WTC11 (cell line): ENCODE measurements around the gene VWA8. TPM values are rescaled to one million over a fixed set of nuclear protein-coding genes. Genes with fewer than 3 reads are reported as not detected.

ENCODE experiments used
- ATAC-seq: fragments of 200-7000 bp; cut with Tn5 transposase; 2 replicates; pipeline ENCODE4 v1.10.0; 2021; ENCODE audit warnings: mild to moderate bottlenecking, moderate library complexity
- CTCF ChIA-PET: fragments of 300-600 bp; sonication (Branson Sonifier 250); formaldehyde crosslinking; loops from one replicate; lab custom pipeline; 2021; ENCODE audit warnings: antibody characterized with exemption; lab: Charles Lee
- POLR2A ChIA-PET: fragments of 350-600 bp; sonication (Branson Sonifier 250); formaldehyde crosslinking; loops from one replicate; lab custom pipeline; 2021; ENCODE audit warnings: antibody characterized with exemption; lab: Charles Lee
- DNase-seq: peaks from one replicate; pipeline ENCODE4 v3.0.0; 2021; ENCODE audit warnings: low spot score
- H3K27ac Mint-ChIP-seq: 2 replicates; pipeline ENCODE4 v1.8.0; 2021; ENCODE audit warnings: mixed read lengths
- H3K27me3 Mint-ChIP-seq: 2 replicates; pipeline ENCODE4 v1.8.0; 2021; ENCODE audit warnings: low read depth, mild to moderate bottlenecking, moderate library complexity, mixed read lengths
- H3K36me3 Mint-ChIP-seq: 2 replicates; pipeline ENCODE4 v1.8.0; 2021; ENCODE audit warnings: mixed read lengths
- H3K4me1 Mint-ChIP-seq: 2 replicates; pipeline ENCODE4 v1.8.0; 2022; ENCODE audit warnings: mixed read lengths
- H3K4me3 Mint-ChIP-seq: 2 replicates; pipeline ENCODE4 v1.8.0; 2021; ENCODE audit warnings: mild to moderate bottlenecking, moderate library complexity, mixed read lengths
- H3K9me3 Mint-ChIP-seq: 2 replicates; pipeline ENCODE4 v1.8.0; 2021; ENCODE audit warnings: mixed read lengths
- GABPB1 ChIP-seq: sonication (generic); formaldehyde crosslinking; IDR thresholded peaks from 2 replicates; pipeline ENCODE4 v1.8.1; 2023; ENCODE audit warnings: mild to moderate bottlenecking, missing genetic modification reagents
- HMGA2 ChIP-seq: fragments of 250-450 bp; sonication (Bioruptor Pico); IDR thresholded peaks from 2 replicates; pipeline ENCODE4 v1.4.0; 2021; ENCODE audit warnings: mild to moderate bottlenecking, moderate library complexity
- JUN ChIP-seq: sonication (generic); formaldehyde crosslinking; IDR thresholded peaks from 2 replicates; pipeline ENCODE4 v1.8.0; 2023; ENCODE audit warnings: mild to moderate bottlenecking, missing genetic modification reagents
- MXD4 ChIP-seq: fragments of 250-450 bp; sonication (Bioruptor Pico); IDR thresholded peaks from 2 replicates; pipeline ENCODE4 v1.8.0; 2021; ENCODE audit warnings: mild to moderate bottlenecking, moderate library complexity, borderline replicate concordance
- ZNF317 ChIP-seq: sonication (generic); formaldehyde crosslinking; IDR thresholded peaks from 2 replicates; pipeline ENCODE4 v1.8.1; 2023; ENCODE audit warnings: low read depth, mild to moderate bottlenecking, moderate library complexity, missing genetic modification reagents, borderline replicate concordance
- total RNA-seq: library from RNA; stranded (reverse); gene quantifications from 3 replicates; pipeline ENCODE4 v1.2.3, GENCODE V29; 2021
- TF ChIP-seq, protein P1 (sequence below): sonication (generic); formaldehyde crosslinking; IDR thresholded peaks from 2 replicates; pipeline ENCODE4 v1.8.0; 2022; ENCODE audit warnings: mild to moderate bottlenecking, missing genetic modification reagents
- TF ChIP-seq, protein P2 (sequence below): sonication (generic); formaldehyde crosslinking; IDR thresholded peaks from 2 replicates; pipeline ENCODE4 v1.8.1; 2022; ENCODE audit warnings: low read depth, mild to moderate bottlenecking, moderate library complexity, missing genetic modification reagents, borderline replicate concordance
- TF ChIP-seq, protein P3 (sequence below): sonication (generic); formaldehyde crosslinking; IDR thresholded peaks from 2 replicates; pipeline ENCODE4 v1.8.0; 2023; ENCODE audit warnings: missing genetic modification reagents, mild to moderate bottlenecking, borderline replicate concordance
- TF ChIP-seq, protein P4 (sequence below): sonication (generic); formaldehyde crosslinking; IDR thresholded peaks from 2 replicates; pipeline ENCODE4 v1.8.1; 2022; ENCODE audit warnings: mild to moderate bottlenecking, missing genetic modification reagents, moderate library complexity, borderline replicate concordance
- TF ChIP-seq, protein P5 (sequence below): fragments of 200-600 bp; IDR thresholded peaks from 2 replicates; pipeline ENCODE4 v1.8.0; 2022; ENCODE audit warnings: antibody characterized with exemption
- TF ChIP-seq, protein P6 (sequence below): fragments of 250-450 bp; sonication (Bioruptor Pico); IDR thresholded peaks from 2 replicates; pipeline ENCODE4 v1.9.0; 2021; ENCODE audit warnings: mild to moderate bottlenecking
- TF ChIP-seq, protein P7 (sequence below): sonication (generic); formaldehyde crosslinking; conservative IDR thresholded peaks from 2 replicates; pipeline ENCODE4 v1.8.1; 2023; ENCODE audit warnings: mild to moderate bottlenecking, low read depth, missing genetic modification reagents, moderate library complexity
- TF ChIP-seq, protein P8 (sequence below): fragments of 250-450 bp; sonication (Bioruptor Pico); IDR thresholded peaks from 2 replicates; pipeline ENCODE4 v1.9.0; 2021; ENCODE audit warnings: mild to moderate bottlenecking

The VWA8 gene
- total RNA-seq, 1 experiment from 2014 or later: 19.9 TPM

DNA sequence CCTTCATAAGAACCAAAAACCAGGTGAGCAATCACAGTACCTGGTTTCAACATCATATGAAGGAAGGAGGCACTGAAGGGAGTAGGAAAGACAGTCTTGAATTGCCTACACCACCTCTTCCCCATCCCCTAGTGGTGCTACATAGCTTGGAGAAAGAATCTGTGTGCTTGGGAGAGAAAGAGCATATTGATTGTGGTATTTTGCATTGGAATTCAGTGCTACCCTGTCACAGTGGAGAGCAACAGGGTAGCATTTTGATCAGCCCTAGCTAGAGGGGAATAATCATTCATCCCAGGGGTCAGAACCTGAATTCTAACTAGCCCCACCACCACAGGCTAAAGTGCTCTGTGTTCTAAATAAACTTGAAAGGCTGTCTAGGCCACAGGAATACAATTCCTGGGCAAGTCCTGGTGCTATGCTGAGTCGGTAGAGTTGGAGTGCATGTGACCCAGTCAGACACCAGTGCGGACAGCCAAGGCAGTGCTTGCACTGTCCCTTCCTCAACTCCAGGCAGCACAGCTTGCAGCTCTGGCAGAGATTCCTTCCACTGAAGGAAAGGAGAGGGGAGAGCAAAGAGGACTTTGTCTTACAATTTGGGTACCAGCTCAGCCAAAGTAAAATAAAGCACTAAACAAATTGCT lies 158.7 kb downstream of the VWA8 start (continued):
- TF ChIP-seq, protein P1, sequence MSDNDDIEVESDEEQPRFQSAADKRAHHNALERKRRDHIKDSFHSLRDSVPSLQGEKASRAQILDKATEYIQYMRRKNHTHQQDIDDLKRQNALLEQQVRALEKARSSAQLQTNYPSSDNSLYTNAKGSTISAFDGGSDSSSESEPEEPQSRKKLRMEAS: no peak
- TF ChIP-seq GABPB1 (CRISPR knock-in tag): no peak
- TF ChIP-seq, protein P2, sequence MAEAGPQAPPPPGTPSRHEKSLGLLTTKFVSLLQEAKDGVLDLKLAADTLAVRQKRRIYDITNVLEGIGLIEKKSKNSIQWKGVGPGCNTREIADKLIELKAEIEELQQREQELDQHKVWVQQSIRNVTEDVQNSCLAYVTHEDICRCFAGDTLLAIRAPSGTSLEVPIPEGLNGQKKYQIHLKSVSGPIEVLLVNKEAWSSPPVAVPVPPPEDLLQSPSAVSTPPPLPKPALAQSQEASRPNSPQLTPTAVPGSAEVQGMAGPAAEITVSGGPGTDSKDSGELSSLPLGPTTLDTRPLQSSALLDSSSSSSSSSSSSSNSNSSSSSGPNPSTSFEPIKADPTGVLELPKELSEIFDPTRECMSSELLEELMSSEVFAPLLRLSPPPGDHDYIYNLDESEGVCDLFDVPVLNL (CRISPR knock-in tag): no peak
- no peak for TF ChIP-seq JUN (CRISPR knock-in tag)
- TF ChIP-seq MXD4 (CRISPR knock-in tag): no peak
- no peak for TF ChIP-seq HMGA2 (CRISPR knock-in tag)

DNA sequence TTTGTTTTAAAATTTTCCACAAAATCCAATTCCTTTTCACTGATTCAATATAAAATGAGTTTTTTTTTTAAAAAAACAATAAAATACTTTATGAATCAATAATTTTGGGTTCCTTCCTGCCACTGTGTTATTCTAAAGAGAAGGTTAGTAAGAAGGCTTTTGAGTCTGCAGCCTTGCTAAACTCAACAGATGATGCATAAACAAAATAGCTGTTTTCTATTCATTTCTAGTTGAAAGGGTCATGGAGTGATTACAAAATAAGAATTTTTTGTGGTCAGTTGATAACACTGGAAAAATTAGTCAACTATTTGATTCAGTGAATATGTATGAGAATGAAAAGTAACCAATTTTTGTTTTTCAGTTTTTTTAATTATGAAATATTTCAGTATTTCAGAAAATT lies 169.9 kb downstream of the VWA8 start:
- POLR2A ChIA-PET: interaction anchor here (0.6 kb wide), 1 partner anchor 1132 kb away, joined by 3 read pairs; no protein-coding TSS in a partner anchor
- Mint-ChIP-seq H3K36me3 (no peaks in the 10 kb centered on the region), H3K9me3 (no peaks in the 10 kb centered on the region), H3K27me3 (no peaks in the 10 kb centered on the region), H3K4me1 (no peaks in the 10 kb centered on the region), H3K27ac (no peak overlapping the region), H3K4me3 (no peak overlapping the region)
- DNase-seq (no peak), ATAC-seq (no peak)
- TF ChIP-seq, protein P3, sequence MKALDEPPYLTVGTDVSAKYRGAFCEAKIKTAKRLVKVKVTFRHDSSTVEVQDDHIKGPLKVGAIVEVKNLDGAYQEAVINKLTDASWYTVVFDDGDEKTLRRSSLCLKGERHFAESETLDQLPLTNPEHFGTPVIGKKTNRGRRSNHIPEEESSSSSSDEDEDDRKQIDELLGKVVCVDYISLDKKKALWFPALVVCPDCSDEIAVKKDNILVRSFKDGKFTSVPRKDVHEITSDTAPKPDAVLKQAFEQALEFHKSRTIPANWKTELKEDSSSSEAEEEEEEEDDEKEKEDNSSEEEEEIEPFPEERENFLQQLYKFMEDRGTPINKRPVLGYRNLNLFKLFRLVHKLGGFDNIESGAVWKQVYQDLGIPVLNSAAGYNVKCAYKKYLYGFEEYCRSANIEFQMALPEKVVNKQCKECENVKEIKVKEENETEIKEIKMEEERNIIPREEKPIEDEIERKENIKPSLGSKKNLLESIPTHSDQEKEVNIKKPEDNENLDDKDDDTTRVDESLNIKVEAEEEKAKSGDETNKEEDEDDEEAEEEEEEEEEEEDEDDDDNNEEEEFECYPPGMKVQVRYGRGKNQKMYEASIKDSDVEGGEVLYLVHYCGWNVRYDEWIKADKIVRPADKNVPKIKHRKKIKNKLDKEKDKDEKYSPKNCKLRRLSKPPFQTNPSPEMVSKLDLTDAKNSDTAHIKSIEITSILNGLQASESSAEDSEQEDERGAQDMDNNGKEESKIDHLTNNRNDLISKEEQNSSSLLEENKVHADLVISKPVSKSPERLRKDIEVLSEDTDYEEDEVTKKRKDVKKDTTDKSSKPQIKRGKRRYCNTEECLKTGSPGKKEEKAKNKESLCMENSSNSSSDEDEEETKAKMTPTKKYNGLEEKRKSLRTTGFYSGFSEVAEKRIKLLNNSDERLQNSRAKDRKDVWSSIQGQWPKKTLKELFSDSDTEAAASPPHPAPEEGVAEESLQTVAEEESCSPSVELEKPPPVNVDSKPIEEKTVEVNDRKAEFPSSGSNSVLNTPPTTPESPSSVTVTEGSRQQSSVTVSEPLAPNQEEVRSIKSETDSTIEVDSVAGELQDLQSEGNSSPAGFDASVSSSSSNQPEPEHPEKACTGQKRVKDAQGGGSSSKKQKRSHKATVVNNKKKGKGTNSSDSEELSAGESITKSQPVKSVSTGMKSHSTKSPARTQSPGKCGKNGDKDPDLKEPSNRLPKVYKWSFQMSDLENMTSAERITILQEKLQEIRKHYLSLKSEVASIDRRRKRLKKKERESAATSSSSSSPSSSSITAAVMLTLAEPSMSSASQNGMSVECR (CRISPR knock-in tag): no peak
- CTCF ChIA-PET: no interaction called here

DNA sequence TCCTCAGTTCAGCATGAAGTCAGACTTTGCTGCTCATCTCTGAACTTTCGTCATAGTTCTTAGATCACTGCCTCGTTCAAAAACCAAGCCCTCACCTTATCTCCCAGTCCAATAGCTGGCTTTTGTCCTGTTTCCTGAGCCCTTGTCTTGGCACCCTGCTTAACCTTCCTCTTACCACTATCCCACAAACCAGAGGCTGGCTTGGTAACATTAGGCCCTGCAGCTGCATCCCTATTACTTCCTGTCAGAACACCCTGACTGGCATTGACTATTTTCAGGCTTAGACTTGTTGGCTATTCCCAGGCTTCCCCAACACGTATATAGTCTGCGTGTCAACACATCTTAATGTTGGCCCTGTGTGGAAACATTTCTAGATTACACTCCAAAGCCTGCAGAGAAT lies 172.4 kb downstream of the VWA8 start:
- ChIA-PET POLR2A (no interaction called here), CTCF (interaction anchor here (0.8 kb wide), 1 partner anchor 121 kb away, joined by 3 read pairs; no protein-coding TSS in a partner anchor)
- Mint-ChIP-seq H3K4me3 (no peak overlapping the region), H3K27me3 (no peaks in the 10 kb centered on the region), H3K9me3 (no peaks in the 10 kb centered on the region), H3K27ac (no peak overlapping the region), H3K36me3 (no peaks in the 10 kb centered on the region), H3K4me1 (no peaks in the 10 kb centered on the region)
- ATAC-seq (no peak; the same call in 1 of the 2 replicates), DNase-seq (no peak)
- TF ChIP-seq, protein P4, sequence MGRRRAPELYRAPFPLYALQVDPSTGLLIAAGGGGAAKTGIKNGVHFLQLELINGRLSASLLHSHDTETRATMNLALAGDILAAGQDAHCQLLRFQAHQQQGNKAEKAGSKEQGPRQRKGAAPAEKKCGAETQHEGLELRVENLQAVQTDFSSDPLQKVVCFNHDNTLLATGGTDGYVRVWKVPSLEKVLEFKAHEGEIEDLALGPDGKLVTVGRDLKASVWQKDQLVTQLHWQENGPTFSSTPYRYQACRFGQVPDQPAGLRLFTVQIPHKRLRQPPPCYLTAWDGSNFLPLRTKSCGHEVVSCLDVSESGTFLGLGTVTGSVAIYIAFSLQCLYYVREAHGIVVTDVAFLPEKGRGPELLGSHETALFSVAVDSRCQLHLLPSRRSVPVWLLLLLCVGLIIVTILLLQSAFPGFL (CRISPR knock-in tag): no peak
- TF ChIP-seq, protein P5, sequence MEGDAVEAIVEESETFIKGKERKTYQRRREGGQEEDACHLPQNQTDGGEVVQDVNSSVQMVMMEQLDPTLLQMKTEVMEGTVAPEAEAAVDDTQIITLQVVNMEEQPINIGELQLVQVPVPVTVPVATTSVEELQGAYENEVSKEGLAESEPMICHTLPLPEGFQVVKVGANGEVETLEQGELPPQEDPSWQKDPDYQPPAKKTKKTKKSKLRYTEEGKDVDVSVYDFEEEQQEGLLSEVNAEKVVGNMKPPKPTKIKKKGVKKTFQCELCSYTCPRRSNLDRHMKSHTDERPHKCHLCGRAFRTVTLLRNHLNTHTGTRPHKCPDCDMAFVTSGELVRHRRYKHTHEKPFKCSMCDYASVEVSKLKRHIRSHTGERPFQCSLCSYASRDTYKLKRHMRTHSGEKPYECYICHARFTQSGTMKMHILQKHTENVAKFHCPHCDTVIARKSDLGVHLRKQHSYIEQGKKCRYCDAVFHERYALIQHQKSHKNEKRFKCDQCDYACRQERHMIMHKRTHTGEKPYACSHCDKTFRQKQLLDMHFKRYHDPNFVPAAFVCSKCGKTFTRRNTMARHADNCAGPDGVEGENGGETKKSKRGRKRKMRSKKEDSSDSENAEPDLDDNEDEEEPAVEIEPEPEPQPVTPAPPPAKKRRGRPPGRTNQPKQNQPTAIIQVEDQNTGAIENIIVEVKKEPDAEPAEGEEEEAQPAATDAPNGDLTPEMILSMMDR: no peak
- TF ChIP-seq, protein P6, sequence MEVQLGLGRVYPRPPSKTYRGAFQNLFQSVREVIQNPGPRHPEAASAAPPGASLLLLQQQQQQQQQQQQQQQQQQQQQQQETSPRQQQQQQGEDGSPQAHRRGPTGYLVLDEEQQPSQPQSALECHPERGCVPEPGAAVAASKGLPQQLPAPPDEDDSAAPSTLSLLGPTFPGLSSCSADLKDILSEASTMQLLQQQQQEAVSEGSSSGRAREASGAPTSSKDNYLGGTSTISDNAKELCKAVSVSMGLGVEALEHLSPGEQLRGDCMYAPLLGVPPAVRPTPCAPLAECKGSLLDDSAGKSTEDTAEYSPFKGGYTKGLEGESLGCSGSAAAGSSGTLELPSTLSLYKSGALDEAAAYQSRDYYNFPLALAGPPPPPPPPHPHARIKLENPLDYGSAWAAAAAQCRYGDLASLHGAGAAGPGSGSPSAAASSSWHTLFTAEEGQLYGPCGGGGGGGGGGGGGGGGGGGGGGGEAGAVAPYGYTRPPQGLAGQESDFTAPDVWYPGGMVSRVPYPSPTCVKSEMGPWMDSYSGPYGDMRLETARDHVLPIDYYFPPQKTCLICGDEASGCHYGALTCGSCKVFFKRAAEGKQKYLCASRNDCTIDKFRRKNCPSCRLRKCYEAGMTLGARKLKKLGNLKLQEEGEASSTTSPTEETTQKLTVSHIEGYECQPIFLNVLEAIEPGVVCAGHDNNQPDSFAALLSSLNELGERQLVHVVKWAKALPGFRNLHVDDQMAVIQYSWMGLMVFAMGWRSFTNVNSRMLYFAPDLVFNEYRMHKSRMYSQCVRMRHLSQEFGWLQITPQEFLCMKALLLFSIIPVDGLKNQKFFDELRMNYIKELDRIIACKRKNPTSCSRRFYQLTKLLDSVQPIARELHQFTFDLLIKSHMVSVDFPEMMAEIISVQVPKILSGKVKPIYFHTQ (CRISPR knock-in tag): no peak
- TF ChIP-seq ZNF317 (CRISPR knock-in tag) (no peak), HMGA2 (CRISPR knock-in tag) (no peak)
- TF ChIP-seq, protein P7, sequence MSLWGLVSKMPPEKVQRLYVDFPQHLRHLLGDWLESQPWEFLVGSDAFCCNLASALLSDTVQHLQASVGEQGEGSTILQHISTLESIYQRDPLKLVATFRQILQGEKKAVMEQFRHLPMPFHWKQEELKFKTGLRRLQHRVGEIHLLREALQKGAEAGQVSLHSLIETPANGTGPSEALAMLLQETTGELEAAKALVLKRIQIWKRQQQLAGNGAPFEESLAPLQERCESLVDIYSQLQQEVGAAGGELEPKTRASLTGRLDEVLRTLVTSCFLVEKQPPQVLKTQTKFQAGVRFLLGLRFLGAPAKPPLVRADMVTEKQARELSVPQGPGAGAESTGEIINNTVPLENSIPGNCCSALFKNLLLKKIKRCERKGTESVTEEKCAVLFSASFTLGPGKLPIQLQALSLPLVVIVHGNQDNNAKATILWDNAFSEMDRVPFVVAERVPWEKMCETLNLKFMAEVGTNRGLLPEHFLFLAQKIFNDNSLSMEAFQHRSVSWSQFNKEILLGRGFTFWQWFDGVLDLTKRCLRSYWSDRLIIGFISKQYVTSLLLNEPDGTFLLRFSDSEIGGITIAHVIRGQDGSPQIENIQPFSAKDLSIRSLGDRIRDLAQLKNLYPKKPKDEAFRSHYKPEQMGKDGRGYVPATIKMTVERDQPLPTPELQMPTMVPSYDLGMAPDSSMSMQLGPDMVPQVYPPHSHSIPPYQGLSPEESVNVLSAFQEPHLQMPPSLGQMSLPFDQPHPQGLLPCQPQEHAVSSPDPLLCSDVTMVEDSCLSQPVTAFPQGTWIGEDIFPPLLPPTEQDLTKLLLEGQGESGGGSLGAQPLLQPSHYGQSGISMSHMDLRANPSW: no peak
- TF ChIP-seq, protein P8, sequence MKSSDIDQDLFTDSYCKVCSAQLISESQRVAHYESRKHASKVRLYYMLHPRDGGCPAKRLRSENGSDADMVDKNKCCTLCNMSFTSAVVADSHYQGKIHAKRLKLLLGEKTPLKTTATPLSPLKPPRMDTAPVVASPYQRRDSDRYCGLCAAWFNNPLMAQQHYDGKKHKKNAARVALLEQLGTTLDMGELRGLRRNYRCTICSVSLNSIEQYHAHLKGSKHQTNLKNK: no peak
